Psoas muscle (tissue), 8 donors: ENCODE results near the gene CCNK. TPM values are rescaled to one million over a fixed set of nuclear protein-coding genes. Genes with fewer than 3 reads are reported as not detected.

Experiments
- ATAC-seq, 4 donors: fragments of 200-7000 bp; cut with Tn5 transposase; one replicate each; pipeline ENCODE4 v1.9.1; 2020; ENCODE audit warnings: moderate library complexity in 3 of 4, mild to moderate bottlenecking in 2 of 4
- DNase-seq, 2 donors: peaks; one replicate each; pipeline ENCODE4 v3.0.0-alpha.2; 2020
- H3K27ac ChIP-seq: fragments of 200-600 bp; one replicate; pipeline ENCODE4 v1.8.0; 2022
- H3K27me3 ChIP-seq, 3 donors: fragments of 200-600 bp in 1 of 3; one replicate each; pipeline versions ENCODE4 v1.6.1 to v1.8.0; 2013 to 2022; ENCODE audit warnings: low read length in 2 of 3, mild to moderate bottlenecking in 2 of 3, moderate library complexity in 1 of 3; ENCODE audit not compliant: insufficient read depth in 3 of 3
- H3K36me3 ChIP-seq, 2 donors: fragments of 200-600 bp in 1 of 2; one replicate each; pipeline versions ENCODE4 v1.6.1 to v1.8.0; 2013 to 2022; ENCODE audit warnings: low read depth in 1 of 2, mild to moderate bottlenecking in 1 of 2, moderate library complexity in 1 of 2; ENCODE audit not compliant: insufficient read depth in 1 of 2
- H3K4me1 ChIP-seq: fragments of 200-600 bp; one replicate; pipeline ENCODE4 v1.8.0; 2022
- H3K4me3 ChIP-seq: fragments of 200-600 bp; one replicate; pipeline ENCODE4 v1.8.0; 2022; ENCODE audit warnings: mild to moderate bottlenecking
- H3K9me3 ChIP-seq: fragments of 200-600 bp; one replicate; pipeline ENCODE4 v1.8.0; 2022
- WGBS, 3 donors: extraction: QIAGEN DNeasy Blood & Tissue Kit; methylation state at CpG; one replicate each; pipeline versions ENCODE4 v1.1.6 to v1.1.7; 2013; 5-methylcytosine and 5-hydroxymethylcytosine counted together
- intact Hi-C, 2 donors: fragments of 100-400 bp; cut with DNase I; formaldehyde crosslinking; loops; one replicate each; pipeline versions ENCODE4 v1.11.0 to v1.14.2; 2022
- polyA plus RNA-seq, 3 donors: library from polyadenylated mRNA; stranded (reverse); fragments of 200-250 nt; gene quantifications; one replicate each; pipeline ENCODE4 v1.2.3, GENCODE V29; 2013
- total RNA-seq, 4 donors: library from RNA; stranded (reverse); fragmentation: NEBNext Ultra II Directional in 2 of 4; extraction: Animal tissue kit (Norgen Biotek cat#: 25700) in 2 of 4; gene quantifications; one replicate each; pipeline versions ENCODE4 v1.2.1 to v1.2.4, GENCODE V29; 2021 to 2023
- TF ChIP-seq, protein P1 (sequence below): fragments of 200-600 bp; IDR thresholded peaks from one replicate; pipeline ENCODE4 v1.8.0; 2022; ENCODE audit warnings: antibody characterized with exemption
- donor health status: healthy with polysubstance abuse.
- donor health status: DM: no; HTN: no; CAD: no; lungs with moderate emphysema.
- donor health status: Bipolar disorder and iron deficiency.
- donor health status: healthy.
- donor health status: DM: yes; HTN: yes; CAD: no.
- donor health status: DM: no; HTN: no; CAD: no.
- donor health status: DM: no; HTN: no; CAD: no.
- donor health status: DM: yes; HTN: yes; CAD: no.

The CCNK gene
- total and polyA plus RNA-seq, 7 donors: 17.6 to 53.2 (median 39.8) TPM

DNA sequence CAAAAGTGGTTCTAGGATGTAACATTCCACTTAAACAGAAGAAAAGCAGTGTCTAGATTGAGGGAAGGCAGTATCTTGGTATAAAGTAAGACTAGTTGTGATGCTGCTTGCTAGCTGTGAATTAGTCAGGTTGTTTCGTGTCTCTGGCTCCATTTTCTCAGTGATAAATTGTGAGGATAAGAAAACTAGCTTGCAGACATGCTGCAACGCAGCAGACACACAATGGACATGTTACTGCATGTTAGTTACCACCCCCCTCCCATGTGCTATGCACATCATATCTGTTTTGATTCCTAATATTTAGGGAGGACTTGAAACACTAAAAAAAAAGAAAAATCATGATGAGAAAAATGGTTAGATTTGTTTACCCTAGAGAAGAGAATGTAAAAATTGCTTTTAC is 2.9 kb downstream of the CCNK start:
- TF ChIP-seq, protein P1, sequence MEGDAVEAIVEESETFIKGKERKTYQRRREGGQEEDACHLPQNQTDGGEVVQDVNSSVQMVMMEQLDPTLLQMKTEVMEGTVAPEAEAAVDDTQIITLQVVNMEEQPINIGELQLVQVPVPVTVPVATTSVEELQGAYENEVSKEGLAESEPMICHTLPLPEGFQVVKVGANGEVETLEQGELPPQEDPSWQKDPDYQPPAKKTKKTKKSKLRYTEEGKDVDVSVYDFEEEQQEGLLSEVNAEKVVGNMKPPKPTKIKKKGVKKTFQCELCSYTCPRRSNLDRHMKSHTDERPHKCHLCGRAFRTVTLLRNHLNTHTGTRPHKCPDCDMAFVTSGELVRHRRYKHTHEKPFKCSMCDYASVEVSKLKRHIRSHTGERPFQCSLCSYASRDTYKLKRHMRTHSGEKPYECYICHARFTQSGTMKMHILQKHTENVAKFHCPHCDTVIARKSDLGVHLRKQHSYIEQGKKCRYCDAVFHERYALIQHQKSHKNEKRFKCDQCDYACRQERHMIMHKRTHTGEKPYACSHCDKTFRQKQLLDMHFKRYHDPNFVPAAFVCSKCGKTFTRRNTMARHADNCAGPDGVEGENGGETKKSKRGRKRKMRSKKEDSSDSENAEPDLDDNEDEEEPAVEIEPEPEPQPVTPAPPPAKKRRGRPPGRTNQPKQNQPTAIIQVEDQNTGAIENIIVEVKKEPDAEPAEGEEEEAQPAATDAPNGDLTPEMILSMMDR: no peak
- H3K27me3 ChIP-seq: no peaks in the 10 kb centered on the region
- peaks cover 68% of the 10 kb centered on the region for H3K4me1 ChIP-seq
- no peak overlapping the region for H3K27ac ChIP-seq
- intact Hi-C loops: no loop called here
- no peaks in the 10 kb centered on the region for H3K36me3 ChIP-seq
- H3K4me3 ChIP-seq: no peak overlapping the region
- 47 to 61% (median 48%) methylated on average over 2 of the region's 2 CpGs for WGBS, 3 donors
- no peak for DNase-seq
- H3K9me3 ChIP-seq: no peaks in the 10 kb centered on the region
- ATAC-seq: no peak

DNA sequence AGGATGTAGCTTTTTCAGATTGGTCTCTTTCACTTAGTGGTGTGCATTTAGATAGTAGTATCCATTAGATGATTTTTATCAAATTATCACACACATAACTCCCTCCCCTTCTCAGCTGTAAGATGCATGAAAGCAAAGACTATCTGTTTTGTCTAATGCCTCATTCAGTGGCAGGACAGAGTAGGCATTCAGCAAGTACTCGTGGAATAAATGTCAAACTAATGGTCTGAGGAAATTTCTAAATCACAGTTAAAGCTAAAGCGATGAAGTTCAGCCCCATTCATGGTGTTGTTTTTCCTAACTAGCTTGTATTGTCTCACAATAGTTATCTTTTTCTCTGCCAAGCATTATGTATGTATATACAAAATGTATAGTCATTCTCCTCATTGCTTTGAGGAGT is 16.1 kb downstream of the CCNK start:
- Histone ChIP-seq H3K9me3 (no peaks in the 10 kb centered on the region), H3K36me3 (peaks cover 14 to 100% of the 10 kb centered on the region in 2 donors), H3K27ac (no peak overlapping the region), H3K4me1 (no peaks in the 10 kb centered on the region), H3K27me3 (no peaks in the 10 kb centered on the region), H3K4me3 (no peak overlapping the region)
- 95 to 97% (median 95%) methylated on average over 2 of the region's 2 CpGs for WGBS, 3 donors
- TF ChIP-seq, protein P1: no peak
- ATAC-seq (no peak), DNase-seq (no peak)
- intact Hi-C loops: no loop called here

DNA sequence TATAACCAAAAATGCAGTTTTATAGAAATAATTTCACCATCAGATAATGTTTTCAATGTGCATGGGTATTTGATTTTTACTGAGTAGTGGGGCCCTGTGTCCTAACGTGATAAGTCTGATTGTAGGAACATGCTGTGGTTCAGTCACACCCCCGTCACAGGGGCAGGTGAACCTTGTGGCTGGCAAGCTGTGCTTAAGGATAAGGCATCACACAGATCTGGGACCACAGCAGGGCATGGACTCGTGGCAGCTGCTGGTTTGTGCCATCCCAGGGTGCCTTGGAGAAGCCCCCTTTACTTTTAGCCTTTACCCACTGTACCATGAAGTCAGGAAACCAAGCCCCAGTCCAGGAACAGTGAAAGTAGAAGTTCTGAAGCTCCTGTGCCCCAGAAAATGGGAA is 16.7 kb downstream of the CCNK start:
- no peaks in the 10 kb centered on the region for H3K27me3 ChIP-seq
- H3K27ac ChIP-seq: no peak overlapping the region
- WGBS, 3 donors: 91 to 98% (median 93%) methylated on average over 3 of the region's 3 CpGs
- no peak for ATAC-seq
- intact Hi-C loops: no loop called here
- H3K4me3 ChIP-seq: no peak overlapping the region
- no peaks in the 10 kb centered on the region for H3K9me3 ChIP-seq
- no peaks in the 10 kb centered on the region for H3K4me1 ChIP-seq
- peaks cover 15 to 100% of the 10 kb centered on the region in 2 donors for H3K36me3 ChIP-seq
- TF ChIP-seq, protein P1: no peak
- no peak for DNase-seq

DNA sequence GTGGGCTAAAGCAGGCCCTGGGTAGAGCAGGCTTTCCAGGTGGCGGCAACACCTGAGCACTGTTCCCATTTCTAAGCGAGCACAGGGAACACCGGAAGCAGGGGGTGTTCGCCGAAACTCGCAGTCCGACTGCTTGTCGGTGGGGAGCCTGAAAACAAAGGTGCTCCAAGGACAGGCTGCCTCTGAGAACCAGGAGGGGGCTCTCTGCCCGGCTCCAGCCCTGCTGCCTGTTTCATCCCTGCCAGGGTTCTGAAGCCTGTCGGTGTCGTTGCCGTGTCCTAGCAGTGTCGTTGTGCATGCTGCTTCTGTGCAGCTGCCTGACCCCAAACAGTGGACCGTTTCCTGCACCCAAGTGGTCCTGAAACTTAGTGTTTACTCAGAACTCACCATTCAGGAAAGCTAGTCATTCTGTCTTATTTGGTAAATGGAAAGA is 21.8 kb downstream of the CCNK start:
- H3K27me3 ChIP-seq: no peaks in the 10 kb centered on the region
- 76 to 82% (median 80%) methylated on average over 14 of the region's 14 CpGs for WGBS, 3 donors
- DNase-seq: no peak
- no peak overlapping the region for H3K27ac ChIP-seq
- no peaks in the 10 kb centered on the region for H3K4me1 ChIP-seq
- no peak overlapping the region for H3K4me3 ChIP-seq
- intact Hi-C loops: no loop called here
- H3K9me3 ChIP-seq: no peaks in the 10 kb centered on the region
- TF ChIP-seq, protein P1: no peak
- no peak for ATAC-seq
- peaks cover 21 to 100% of the 10 kb centered on the region in 2 donors for H3K36me3 ChIP-seq

DNA sequence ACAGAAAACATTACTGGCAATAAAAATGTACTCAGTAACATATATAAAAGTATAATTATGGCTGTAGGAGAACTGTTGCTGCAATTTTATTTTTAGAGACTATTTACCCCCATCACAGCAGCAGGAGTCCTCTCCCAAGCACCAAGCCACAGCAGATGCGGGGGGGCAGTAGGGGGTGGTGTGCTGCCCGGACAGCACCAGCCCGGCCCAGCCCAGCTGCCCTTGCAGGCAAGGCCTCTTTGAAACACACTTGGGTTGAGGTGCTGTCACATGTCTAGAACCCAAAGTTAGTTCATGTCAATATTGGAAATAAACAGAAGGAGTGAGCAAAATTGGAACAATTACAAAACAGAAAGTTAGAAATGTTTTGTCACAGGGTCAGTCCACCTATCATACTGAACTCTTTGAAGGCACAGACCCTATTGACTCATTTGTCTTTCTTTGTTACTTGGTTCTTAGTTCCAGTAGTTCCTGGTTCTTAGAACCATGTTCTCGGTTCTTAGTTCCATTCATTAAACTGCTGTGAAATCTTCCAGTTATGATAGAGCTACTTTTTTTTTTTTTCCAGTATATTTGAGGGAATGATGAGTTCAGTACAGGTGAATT is 22.7 kb downstream of the CCNK start:
- H3K9me3 ChIP-seq: no peaks in the 10 kb centered on the region
- TF ChIP-seq, protein P1: no peak
- WGBS, 3 donors: 87 to 92% (median 89%) methylated on average over 4 of the region's 4 CpGs
- DNase-seq (peak in 1 of 2 donors; percentile 49), ATAC-seq (no peak)
- H3K27me3 ChIP-seq: no peaks in the 10 kb centered on the region
- peaks cover 21 to 100% of the 10 kb centered on the region in 2 donors for H3K36me3 ChIP-seq
- H3K27ac ChIP-seq: no peak overlapping the region
- intact Hi-C loops: no loop called here
- H3K4me1 ChIP-seq: no peaks in the 10 kb centered on the region
- no peak overlapping the region for H3K4me3 ChIP-seq
